HG03571 (cell line): ENCODE data around the gene EVC2.

Experiments
- ATAC-seq: cut with Tn5 transposase; IDR thresholded peaks from one replicate; pipeline ENCODE4 v1.9.1; 2021; ENCODE audit not compliant: unreplicated experiment

The EVC2 gene

DNA sequence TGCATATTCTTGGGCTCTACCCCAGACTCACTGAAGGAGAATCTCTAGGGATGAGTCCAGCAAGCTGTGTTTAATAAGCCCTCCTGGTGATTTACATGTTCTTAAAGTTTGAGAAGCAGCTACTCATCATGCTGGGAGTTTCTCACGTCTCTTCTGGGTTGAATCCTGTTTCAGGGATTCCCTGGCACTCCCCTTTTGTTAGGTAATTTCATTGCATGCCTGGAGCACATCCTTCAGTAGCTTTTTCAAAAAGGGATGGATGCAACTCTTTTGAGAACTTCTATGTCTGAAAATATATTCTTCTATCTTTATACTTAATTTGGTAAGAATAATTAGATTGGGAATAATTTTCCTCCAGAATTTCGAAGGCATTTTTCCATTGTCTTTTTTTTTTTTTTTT is 7.0 kb upstream of the EVC2 start:
- no peak for ATAC-seq

DNA sequence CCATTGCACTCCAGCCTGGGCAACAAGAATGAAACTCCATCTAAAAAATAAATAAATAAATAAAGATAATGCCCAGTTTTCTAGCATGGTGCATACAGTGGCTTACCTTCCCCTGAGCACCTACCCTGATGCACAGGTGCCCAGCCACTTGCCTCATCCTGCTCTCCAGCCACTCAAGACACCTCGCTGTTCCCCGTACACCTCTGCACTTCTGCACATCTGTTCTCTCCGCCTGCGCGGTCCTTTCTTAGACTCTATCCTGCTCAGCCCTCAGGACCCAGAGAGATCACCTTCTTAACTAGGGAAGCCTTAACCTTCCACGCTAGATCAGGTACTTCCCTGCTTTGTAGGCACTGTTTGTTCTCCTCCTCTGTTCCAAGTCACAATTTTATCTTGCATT is 5.5 kb upstream of the EVC2 start:
- ATAC-seq = no peak

DNA sequence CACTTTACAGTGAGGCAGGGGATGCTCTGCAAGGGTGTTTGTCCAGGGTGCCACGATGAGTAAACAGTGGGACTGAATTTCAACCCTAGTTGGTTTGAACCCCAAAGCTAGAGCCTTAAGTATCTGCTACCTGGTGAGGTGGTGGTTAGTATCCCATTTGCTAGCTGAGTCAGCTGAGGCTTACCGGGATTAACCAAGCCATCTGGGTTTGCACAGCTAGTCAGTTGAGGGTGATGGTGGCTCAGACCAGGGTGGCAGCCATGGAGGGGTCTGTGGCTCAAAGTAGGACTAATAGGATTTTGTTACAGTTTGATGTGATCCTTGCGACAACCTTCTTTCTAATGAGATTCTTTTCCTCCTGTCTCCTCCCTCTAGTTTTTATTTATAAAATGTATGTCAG is 4.6 kb upstream of the EVC2 start:
- ATAC-seq = no peak

DNA sequence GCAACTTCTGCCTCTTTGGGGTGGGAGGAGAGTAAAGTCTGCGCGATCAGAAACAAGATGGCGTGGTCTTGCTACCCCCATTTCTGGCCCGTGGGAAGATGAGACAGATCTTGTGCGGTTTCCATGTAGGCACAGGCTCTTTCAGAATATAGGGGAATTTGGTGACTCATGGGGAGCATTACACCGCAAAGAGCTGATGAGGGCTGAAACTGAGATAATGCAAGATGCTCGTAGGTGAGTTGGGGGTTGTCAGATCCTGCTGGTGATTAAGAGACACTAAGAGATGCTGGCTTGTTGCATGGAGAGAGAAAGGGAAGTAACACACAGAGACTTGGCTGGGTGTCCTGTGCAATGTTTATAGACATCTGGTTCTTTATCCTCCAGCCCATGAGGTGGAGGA is 4.2 kb upstream of the EVC2 start:
- peak; percentile 33 for ATAC-seq

DNA sequence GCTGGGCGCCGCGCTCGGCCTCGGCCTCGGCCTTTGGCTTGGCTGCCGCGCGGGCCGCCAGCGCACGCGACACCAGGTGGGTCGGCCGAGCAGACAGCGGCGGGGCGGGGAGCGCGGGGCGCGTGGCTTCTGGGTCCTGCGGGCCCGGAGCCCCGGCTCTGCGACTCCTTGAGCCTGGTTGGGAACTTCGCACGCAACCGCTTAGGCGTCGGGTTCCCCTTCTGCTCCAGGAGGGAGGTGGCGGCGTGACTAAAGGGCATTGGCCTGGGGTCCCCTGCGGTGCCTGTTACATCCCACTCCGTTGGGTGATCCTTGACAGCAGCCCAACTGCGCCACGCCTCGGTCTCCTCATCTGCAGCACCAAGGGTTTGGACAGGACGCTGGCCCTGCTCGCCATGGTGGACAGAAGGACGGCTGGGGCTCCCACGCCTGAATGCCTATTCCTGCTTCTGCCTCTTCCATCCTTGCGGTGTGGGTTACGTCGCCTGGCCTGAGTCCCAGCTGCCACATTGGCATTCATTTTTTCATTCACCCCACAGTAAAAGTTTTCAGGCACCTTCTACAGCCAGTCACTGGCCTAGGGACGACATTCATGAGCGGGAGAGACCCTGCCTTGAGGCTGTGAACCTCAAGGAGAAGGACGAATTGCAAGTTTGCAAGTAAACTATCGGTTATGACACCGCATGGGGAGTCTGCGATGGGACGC is 3.3 kb upstream of the EVC2 start:
- no peak for ATAC-seq

DNA sequence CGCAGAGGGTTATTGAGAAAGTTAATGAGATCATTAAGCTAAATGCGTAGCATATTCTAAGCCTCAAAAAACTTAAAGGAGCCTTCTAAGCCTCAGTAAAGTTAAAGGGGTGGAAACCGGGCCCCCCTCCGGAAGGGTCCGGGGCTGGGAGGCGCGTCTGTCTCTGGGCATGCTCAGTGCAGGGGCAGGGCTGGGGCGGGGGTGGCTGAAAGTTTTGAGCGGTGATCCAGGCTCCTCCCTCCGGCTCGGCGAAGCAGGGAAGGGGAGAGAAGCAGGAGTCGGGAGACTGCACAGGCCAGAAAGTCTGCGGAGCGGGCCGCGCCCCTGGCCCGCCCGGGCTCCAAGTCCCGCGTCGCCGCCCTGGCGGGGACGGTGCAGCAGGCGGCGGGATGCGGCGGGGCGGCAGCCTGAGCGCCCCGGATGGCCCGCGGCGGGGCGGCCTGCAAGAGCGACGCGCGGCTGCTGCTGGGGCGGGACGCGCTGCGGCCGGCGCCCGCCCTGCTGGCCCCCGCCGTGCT is 2.7 kb upstream of the EVC2 start, which contains the start of gene EVC:
EVC (plus strand) TSS at position 241 of the 518 bp plus-strand sequence; CDS start at position 421, 180 bp downstream.
- peak; percentile 41 for ATAC-seq

DNA sequence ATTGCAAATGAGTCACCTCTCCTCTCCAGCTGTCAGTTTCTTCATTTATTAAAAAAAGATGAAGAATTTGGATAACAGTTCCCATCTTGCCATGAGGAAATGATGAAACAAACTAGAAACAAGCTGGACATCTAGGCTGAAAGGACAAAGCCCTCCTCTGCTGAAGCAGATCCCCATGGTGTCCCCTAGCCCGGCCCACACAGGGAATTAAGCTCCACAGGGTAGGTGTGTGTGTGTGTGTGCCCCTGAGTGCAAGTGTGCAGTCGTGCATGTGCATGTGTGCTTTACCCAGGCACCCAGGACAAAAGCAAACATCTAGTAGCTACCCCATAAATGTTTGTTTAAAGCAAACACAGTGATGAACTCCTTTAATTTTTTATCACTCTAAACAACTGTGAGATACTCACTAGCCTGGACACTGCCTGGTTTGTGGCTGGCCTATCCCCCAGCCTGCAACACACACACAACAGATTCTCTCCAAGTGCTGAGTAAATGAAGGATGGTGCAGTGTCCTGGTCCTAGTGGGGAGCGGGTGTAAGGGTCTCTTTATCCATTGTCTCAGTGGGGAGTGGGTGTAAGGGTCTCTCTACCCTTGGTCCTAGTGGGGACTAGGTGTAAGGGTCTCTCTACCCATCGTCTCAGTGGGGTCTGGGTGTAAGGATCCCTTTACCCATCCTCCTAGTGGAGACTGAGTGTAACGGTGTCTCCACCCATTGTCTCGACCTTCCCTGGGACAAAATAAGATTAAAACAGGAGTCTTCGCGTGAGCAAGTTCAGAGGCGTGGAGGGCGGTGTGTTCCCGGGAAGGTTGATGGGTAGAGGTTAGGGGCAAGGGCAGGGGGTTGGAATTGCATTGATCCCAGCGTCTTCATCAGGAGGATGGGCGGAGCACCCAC is 2.0 kb upstream of the EVC2 start:
- no peak for ATAC-seq

DNA sequence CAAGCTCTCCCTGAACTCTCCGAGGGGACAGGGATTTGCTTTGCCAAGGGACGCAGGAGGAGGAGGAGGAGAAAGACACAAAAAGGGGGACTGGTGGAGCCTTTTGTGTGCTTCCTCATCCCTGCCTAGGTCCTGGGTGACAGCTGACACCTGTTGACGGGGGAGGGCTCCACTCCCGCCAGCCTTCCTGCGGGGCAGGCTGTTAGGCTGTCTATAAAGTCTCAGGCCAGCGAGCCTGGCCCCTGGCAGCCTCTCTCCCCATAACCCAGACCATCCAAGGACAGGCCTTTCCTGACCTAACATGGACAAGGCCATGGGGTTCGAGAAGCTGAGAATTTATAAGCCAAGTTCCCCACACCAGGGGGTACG is 832 bp upstream of the EVC2 start:
- no peak for ATAC-seq

DNA sequence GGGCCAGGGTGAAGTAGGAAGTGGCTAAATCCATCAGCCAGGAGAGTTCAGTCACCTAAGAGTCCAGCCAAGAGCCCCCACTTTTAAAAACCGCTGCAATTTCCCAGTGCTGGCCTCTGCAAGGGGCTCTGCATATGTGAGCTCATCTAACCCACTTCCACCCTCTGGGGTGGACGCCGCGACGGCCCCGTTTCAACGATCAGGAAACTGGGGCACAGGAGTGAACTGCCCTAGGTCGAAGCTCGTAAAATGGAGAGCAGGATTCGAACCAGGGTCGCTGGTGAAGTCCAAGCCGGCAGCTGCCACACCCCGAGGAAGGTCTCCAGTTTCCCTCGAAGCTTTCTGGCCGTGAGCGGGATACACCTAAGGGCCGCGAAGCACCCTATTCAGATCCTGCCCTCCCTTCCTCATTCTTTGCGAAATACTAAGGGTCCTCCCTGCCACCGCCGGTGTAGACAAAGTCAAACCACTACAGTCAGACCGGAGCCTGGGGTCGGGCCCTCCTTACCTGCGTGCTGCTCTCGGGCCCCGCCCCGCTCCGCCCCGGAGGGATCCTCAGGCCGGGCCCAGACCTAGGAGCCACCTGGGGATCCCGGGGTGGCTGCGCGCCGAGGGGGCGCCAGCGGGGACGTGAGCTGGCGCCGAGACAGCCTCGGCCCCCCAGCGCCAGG is 446 bp downstream of the EVC2 start:
- peak; percentile 17 for ATAC-seq

DNA sequence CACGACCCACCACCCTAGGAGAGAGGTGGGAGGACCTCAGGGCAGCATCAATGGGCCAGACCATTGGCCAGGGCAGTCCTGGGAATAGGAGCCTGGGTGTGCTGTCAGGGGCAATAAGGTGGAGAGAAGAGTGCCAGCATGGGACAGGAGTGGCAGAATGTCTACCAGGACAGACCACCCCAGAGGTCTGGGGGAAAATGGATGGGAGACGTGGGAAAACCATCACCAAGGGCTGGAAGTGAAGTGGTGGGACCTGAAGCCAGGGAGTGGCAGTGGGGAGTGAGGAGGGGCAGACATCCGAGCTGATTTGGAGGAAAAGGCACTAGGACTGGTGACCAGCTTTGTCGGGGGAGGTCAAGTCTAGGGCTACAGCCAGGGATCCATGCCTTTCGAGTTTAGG is 993 bp downstream of the EVC2 start:
- ATAC-seq = no peak

DNA sequence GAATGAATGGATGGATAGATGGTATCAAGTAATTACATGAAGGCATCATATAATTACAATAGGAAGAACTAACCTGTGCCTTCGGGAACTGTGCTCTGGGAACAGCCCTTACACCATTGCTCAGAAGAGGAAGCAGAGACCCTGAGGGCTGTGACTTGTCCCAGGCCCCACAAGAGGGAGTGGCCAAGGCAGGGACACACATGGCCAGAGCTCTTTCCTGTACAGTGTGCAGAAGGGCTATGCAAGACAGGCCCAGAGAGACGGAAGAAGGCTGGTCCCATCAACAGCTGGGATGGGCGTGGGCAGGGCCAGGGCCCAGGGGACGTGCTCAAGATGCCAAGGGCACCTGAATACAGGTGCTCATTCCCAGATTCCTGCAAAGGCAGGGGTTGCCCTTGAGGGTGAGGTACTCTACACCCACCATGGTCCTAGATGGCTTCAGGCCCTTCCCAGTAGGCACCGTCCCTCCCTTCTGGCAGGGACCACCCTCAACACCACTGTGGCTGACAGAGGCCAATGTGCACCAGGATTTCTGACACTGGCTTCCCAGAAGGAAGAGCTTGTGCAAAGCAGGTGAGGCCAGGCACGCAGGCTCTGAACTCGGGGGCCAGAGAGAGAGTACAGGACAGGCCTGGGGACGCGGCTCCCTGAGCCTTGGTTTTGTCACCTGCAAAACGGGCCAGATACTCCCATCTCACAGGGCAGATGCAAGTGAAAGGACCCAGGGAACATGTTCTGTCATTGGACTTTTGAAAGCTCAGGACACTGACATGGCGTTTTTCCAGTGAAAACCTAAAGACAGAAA is 1.7 kb downstream of the EVC2 start:
- ATAC-seq = no peak

DNA sequence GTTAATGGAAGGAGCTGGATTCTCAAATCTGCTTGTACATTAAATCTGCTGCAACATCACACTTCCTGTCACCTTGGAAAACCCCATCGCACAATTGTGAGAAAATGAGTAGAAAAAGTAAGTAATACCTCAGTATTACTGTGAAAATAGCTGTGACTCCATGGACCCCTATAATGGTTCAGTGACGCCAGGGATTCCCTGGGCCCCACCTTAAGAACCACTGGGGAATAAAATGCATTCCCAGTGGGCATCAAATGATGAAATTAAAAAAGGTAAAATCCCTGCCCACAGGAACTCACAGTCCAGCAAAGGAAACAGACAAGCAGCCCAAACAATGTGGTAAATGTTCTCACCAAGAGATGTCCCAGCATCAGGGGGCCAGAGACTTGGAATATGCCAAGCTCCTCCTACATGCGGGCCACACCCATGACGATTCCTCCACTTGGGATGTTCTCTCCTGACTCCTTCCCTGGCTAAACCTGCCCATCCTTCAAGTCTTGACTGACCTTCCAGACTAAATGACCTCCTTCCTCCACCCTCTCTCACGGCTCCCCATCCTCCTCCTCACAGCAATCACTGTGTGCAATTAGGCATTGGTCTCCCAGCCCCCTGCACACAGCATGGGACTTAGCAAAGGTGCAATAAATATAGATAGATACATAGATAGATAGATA is 2.6 kb downstream of the EVC2 start:
- ATAC-seq = no peak

DNA sequence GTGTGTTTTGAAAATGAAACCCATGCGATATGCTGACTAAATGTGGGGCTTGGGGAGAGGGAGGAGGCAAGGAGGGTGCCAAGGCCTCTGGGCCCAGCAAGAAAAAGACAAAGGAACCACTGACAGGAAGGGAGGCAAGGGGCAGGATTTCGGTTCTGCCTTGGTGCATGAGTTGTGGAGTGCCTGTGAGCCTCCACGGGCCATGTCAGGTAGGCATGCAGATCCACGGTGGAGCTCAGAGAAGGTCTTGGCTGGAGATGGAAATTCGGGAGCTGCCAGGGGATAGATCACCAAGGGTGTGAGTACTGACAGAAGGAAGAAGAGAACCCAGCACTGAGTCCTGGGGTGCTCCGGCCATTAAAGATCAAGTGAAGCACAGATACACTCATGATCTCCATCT is 4.1 kb downstream of the EVC2 start:
- no peak for ATAC-seq

DNA sequence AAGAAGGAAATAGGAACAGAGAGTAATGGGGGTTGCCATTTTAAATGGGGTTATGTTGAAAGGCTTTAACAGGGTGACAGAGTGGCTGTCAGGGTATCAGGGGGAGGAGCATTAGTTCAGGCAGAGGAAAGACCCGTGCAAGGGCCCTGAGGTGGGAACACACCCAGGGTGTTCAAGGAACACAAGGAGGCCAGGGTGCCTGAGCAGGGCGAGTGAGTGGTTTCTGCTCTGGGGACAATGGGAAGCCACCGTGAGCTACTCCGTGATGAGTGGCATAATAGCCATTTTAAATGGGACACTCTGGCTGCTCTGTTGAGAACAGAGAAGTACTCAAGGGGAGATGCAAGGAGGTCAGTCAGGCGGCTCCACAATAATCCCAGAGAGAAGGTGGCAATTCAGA is 4.5 kb downstream of the EVC2 start:
- no peak for ATAC-seq

DNA sequence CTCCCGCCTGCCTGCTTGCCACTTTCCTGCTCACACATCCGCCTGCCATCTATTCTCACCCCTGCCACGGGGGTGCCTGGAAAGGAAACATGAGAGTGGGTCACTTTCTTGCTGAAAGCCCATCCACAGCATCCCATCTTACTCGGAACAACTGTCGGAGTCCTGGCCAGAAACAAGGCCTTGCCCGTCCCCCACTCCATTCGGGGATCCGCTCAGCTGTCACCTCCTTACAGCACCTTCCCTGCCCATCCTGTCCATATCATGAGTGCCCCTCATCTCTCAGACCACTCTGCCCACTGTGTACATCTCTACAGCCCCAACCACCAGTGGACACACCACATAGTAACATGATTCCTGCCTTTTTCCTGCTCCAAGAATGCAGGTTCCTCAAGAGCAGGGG is 6.4 kb downstream of the EVC2 start:
- ATAC-seq = no peak

DNA sequence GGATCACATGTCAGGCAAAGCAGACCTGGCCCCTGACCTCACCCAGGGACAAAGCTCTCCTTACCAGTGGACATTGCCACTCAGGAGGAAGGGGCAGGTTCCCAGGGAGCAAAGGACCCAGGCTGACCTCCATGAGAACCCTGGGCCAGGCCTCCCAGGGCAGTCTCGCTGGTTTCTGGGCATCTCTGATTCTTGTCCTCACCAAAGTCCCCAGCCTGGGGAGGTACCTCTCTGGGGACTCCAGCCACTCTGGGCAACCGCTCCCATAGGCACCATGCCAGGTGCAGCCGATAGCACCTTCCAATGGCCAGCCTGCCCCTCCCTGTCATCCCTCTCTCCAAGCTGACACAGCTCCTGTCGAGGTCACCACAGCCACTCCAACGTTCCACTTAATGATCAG is 7.9 kb downstream of the EVC2 start:
- no peak for ATAC-seq

DNA sequence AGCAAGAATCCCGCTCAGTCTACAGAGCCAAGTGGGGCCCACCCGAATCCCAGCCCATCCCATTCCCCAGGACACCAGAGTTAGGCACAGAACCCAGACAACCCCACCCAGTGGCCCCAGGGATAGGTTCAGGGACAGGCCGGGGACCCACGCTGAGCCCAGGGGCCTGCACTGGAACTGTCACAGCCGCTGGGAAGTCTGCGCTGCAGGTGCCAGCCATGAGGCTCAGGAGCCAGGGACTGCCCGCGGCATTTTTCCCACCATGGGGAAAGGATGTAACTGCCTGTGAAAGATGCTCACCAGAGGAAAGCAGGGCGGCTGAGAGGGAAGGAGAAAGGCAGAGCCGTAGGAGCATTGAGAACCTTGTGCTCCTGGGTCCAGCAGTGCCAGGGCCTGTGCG is 12.0 kb downstream of the EVC2 start:
- ATAC-seq = no peak

DNA sequence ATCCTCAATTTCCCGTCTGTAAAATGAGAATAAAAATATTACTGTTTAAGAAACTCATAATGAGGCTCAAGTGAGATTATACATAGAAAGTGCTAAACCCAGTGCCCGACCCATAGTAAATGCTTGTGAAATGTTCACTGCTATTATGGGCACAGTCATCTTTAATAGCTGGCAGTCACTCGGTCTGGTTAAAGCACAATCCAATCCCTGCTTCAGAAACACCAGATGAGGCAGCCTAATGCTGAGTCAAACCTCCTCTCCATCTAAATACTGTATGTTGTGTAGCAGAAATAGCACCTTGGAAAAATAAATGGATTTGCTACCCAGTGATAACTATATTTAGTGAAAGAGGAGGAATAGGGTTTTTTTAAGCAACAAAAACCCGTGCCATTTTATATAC is 14.5 kb downstream of the EVC2 start:
- ATAC-seq = no peak

DNA sequence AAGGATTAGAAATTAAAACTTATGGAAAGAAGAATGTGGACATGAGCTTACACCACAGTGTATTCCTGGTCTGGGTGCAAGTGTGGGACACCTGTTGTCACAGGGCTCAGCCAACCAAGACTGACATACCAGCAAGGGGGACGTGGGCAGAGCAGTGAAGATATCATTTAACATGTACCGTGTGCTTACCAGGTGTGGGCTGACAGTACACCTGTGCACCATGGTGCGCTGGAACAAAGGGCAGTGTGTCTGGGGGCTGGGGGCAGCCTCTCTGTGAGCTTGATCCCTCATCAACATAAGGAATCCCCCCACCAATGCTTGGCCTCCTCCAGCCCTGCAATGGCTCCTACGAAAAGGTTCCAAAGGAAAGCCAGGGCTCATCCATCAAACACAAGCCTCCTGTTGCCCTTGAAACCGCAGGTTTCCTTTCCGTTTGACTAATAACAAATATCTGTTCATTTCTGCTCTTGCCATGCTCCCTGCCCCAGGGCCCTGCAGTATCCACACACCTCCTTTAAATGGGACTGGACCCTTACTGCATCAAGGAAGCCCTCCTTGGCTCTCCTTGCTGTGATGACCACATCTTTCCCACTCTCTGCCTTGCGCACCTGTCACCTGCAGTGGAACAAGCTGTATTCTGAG is 16.7 kb downstream of the EVC2 start:
- ATAC-seq = no peak

DNA sequence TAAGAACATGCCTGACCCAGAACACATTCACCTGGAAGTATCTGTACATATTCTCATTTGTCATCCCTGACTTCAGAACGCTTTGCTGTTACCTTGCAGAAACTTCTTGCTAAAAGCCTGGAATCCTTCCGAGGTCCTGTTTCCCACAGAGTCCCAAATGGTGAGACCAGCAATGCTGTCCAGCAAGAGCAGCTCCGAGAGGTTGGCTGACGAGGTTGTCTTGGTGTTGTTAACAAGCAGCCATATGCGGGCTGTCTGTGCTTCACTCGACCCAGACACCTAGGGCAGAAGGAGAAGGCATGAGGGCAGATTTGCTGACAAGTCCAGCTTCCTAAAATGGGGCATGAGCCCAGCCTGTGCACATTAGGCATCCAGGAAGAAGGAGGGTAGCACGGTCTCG is 19.3 kb downstream of the EVC2 start:
- ATAC-seq = no peak
